Natural killer cell (primary cell): ENCODE results near the gene NT5DC1. TPM values are rescaled to one million over a fixed set of nuclear protein-coding genes. Genes with fewer than 3 reads are reported as not detected.

Source experiments
- ATAC-seq, 3 donors: fragments of 150-1000 bp in 2 of 3; fragments of 200-7000 bp in 1 of 3; cut with Tn5 transposase; 1 replicate in 1 of 3; 2 replicates in 2 of 3; pipeline ENCODE4 v1.10.0; 2021; ENCODE audit warnings: mild to moderate bottlenecking in 2 of 3, moderate library complexity in 2 of 3
- DNase-seq, 2 donors: peaks; one replicate each; pipeline versions ENCODE4 v3.0.0 to v3.0.0-alpha.2; 2013 to 2021; ENCODE audit warnings: mixed read lengths in 1 of 2
- H3K27ac ChIP-seq: one replicate; pipeline ENCODE4 v1.5.1; 2013; ENCODE audit warnings: mild to moderate bottlenecking, low read length
- H3K27me3 ChIP-seq: one replicate; pipeline ENCODE4 v1.6.1; 2013; ENCODE audit warnings: low read length; ENCODE audit not compliant: control insufficient read depth, insufficient read depth
- H3K36me3 ChIP-seq: one replicate; pipeline ENCODE4 v1.6.1; 2013; ENCODE audit warnings: low read length; ENCODE audit not compliant: control insufficient read depth, insufficient read depth
- H3K4me1 ChIP-seq: one replicate; pipeline ENCODE4 v1.6.1; 2013; ENCODE audit warnings: low read length; ENCODE audit not compliant: control insufficient read depth, insufficient read depth
- H3K4me3 ChIP-seq: one replicate; pipeline ENCODE4 v1.5.1; 2013; ENCODE audit warnings: low read length
- H3K9me3 ChIP-seq: one replicate; pipeline ENCODE4 v1.6.1; 2013; ENCODE audit warnings: low read length; ENCODE audit not compliant: control insufficient read depth, insufficient read depth
- H3K27ac Mint-ChIP-seq, 2 donors: one replicate each; pipeline ENCODE4 v1.8.0; 2022; ENCODE audit warnings: mild to moderate bottlenecking in 2 of 2, mixed read lengths in 2 of 2, moderate library complexity in 1 of 2
- H3K27me3 Mint-ChIP-seq, 2 donors: one replicate each; pipeline ENCODE4 v1.8.0; 2022; ENCODE audit warnings: low read depth in 2 of 2, mixed read lengths in 2 of 2
- H3K36me3 Mint-ChIP-seq: one replicate; pipeline ENCODE4 v1.8.0; 2022; ENCODE audit warnings: mixed read lengths
- H3K4me1 Mint-ChIP-seq, 2 donors: one replicate each; pipeline ENCODE4 v1.8.0; 2022; ENCODE audit warnings: mixed read lengths in 2 of 2
- H3K4me3 Mint-ChIP-seq: one replicate; pipeline ENCODE4 v1.8.0; 2022; ENCODE audit warnings: mild to moderate bottlenecking, moderate library complexity, mixed read lengths
- H3K9me3 Mint-ChIP-seq, 2 donors: one replicate each; pipeline ENCODE4 v1.8.0; 2022; ENCODE audit warnings: mixed read lengths in 2 of 2
- WGBS: methylation state at CpG from one replicate; pipeline ENCODE4 v1.1.7; 2013; ENCODE audit warnings: missing lambda C conversion rate; ENCODE audit not compliant: insufficient coverage; 5-methylcytosine and 5-hydroxymethylcytosine counted together
- intact Hi-C: fragments of 100-400 bp; cut with micrococcal nuclease; formaldehyde crosslinking; loops from one replicate; pipeline ENCODE4 v1.14.2; 2022
- total RNA-seq, 4 donors: library from RNA; stranded (reverse); fragments of 120-200 nt in 1 of 4; gene quantifications; one replicate each; pipeline versions ENCODE4 v1.2.3 to v1.2.4, GENCODE V29; 2013 to 2022
- TF ChIP-seq, protein P1 (sequence below): fragments of 200-600 bp; IDR thresholded peaks from one replicate; pipeline ENCODE4 v1.8.0; 2022; ENCODE audit warnings: antibody characterized with exemption

Gene NT5DC1
- total RNA-seq, 3 donors from 2014 or later (not counting 1 experiment from before 2014, with no cell fraction given) = 19.1 to 29.4 (median 20.5) TPM

DNA sequence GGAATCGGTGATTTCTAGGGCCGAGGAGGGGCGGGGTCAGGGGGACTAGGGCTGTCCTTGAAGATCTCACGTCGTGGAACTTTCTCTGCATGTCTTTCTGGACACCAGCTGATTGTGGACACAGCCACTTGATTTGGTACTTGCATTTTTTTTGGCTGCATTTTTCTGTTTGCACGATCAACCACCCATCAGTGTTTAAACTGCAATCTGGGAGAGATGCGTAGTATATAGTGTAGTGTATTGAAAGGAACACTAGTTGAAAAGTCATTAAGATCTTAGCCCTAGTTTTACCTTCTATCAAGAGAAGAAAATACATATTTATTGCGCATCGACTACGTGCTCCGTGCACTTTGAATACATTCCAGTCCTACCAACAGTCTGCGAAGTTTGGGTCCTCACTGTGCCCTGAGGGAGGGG is 657 bp downstream of the NT5DC1 start:
- Histone ChIP-seq H3K4me1 (peaks cover 19% of the 10 kb centered on the region), H3K4me3 (peak overlapping the region; percentile 64), H3K27me3 (no peaks in the 10 kb centered on the region), H3K9me3 (no peaks in the 10 kb centered on the region), H3K36me3 (no peaks in the 10 kb centered on the region), H3K27ac (peak overlapping the region; percentile 81)
- Mint-ChIP-seq H3K27me3 (no peaks in the 10 kb centered on the region), H3K4me1 (peaks cover 37 to 52% of the 10 kb centered on the region in 2 donors), H3K9me3 (no peaks in the 10 kb centered on the region), H3K36me3 (no peaks in the 10 kb centered on the region), H3K27ac (peak overlapping the region; percentile 76 to 89), H3K4me3 (peak overlapping the region; percentile 92)
- WGBS = 0% methylated on average over 11 of the region's 12 CpGs
- DNase-seq (no peak), ATAC-seq (peak in 1 of 3 donors; percentile 0)
- TF ChIP-seq, protein P1, sequence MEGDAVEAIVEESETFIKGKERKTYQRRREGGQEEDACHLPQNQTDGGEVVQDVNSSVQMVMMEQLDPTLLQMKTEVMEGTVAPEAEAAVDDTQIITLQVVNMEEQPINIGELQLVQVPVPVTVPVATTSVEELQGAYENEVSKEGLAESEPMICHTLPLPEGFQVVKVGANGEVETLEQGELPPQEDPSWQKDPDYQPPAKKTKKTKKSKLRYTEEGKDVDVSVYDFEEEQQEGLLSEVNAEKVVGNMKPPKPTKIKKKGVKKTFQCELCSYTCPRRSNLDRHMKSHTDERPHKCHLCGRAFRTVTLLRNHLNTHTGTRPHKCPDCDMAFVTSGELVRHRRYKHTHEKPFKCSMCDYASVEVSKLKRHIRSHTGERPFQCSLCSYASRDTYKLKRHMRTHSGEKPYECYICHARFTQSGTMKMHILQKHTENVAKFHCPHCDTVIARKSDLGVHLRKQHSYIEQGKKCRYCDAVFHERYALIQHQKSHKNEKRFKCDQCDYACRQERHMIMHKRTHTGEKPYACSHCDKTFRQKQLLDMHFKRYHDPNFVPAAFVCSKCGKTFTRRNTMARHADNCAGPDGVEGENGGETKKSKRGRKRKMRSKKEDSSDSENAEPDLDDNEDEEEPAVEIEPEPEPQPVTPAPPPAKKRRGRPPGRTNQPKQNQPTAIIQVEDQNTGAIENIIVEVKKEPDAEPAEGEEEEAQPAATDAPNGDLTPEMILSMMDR = no peak
- intact Hi-C loops = loop anchor here (1.0 to 2.0 kb wide), 2 partner anchors 35 to 469 kb away; partner anchors contain the start of gene RWDD1

DNA sequence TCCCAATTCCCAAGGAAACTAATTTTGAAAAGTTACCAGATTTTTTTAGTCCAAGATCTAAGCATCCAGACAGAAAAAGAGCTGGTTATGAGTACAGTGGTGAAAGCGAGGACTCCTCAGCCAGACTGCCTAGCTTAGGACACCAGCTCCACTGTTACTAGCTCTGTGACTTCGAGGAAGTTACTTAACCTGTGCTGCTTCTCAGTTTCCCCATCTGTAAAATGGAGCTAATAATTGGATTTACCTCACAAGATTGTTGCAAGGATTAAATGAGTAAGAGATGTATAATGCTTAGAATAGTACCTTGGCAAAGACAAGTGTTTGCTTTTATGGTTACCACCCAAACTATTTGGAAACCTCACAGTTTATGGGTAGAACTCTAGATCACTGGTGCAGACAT is 1.1 kb downstream of the NT5DC1 start:
- Histone ChIP-seq H3K4me3 (no peak overlapping the region), H3K4me1 (peaks cover 19% of the 10 kb centered on the region), H3K27me3 (no peaks in the 10 kb centered on the region), H3K9me3 (no peaks in the 10 kb centered on the region), H3K27ac (no peak overlapping the region), H3K36me3 (no peaks in the 10 kb centered on the region)
- DNase-seq = no peak
- no peak for ATAC-seq
- H3K4me1 Mint-ChIP-seq = peaks cover 37 to 52% of the 10 kb centered on the region in 2 donors
- H3K36me3 Mint-ChIP-seq = no peaks in the 10 kb centered on the region
- H3K27ac Mint-ChIP-seq = peak overlapping the region; percentile 76 to 89
- H3K9me3 Mint-ChIP-seq = no peaks in the 10 kb centered on the region
- no peaks in the 10 kb centered on the region for H3K27me3 Mint-ChIP-seq
- WGBS = 89% methylated on average over 2 of the region's 2 CpGs
- peak overlapping the region; percentile 92 for H3K4me3 Mint-ChIP-seq
- intact Hi-C loops = loop anchor here (1.0 to 2.0 kb wide), 2 partner anchors 35 to 469 kb away; partner anchors contain the start of gene RWDD1
- TF ChIP-seq, protein P1 = no peak

GRCh38 chr6:116102873-116103272 is 2.2 kb downstream of the NT5DC1 start:
- Mint-ChIP-seq H3K27me3 (no peaks in the 10 kb centered on the region), H3K9me3 (no peaks in the 10 kb centered on the region), H3K36me3 (no peaks in the 10 kb centered on the region), H3K27ac (peak overlapping the region in 1 of 2 donors; percentile 4), H3K4me3 (peak overlapping the region; percentile 32), H3K4me1 (peaks cover 37 to 52% of the 10 kb centered on the region in 2 donors)
- Histone ChIP-seq H3K9me3 (no peaks in the 10 kb centered on the region), H3K4me1 (peaks cover 19% of the 10 kb centered on the region), H3K27ac (no peak overlapping the region), H3K36me3 (no peaks in the 10 kb centered on the region), H3K4me3 (no peak overlapping the region), H3K27me3 (no peaks in the 10 kb centered on the region)
- 81% methylated on average over 4 of the region's 4 CpGs for WGBS
- ATAC-seq (no peak), DNase-seq (no peak)
- TF ChIP-seq, protein P1 = no peak
- intact Hi-C loops = no loop called here

DNA sequence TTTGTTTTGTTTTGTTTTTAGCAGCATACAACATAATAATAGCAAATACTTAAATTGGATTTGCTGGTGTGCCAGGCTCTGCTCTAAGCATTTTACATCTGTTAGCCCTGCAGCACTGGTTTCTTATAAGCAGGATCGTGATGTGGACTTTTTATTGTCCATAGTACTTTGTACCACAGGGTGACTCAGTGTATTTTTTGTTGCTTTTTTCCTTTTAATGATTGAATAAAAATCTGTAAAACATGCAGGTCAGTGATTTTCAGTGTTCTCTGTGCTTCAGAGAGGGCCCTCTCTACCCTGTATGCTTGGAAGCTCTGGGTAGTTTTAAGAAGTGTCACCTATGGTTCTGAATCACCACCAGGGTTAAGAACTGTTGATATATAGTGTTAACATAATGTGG is 4.0 kb downstream of the NT5DC1 start:
- ATAC-seq (no peak), DNase-seq (no peak)
- Histone ChIP-seq H3K27me3 (no peaks in the 10 kb centered on the region), H3K4me1 (peaks cover 19% of the 10 kb centered on the region), H3K4me3 (no peak overlapping the region), H3K36me3 (peaks cover 15% of the 10 kb centered on the region), H3K9me3 (no peaks in the 10 kb centered on the region), H3K27ac (no peak overlapping the region)
- Mint-ChIP-seq H3K36me3 (peaks cover 6% of the 10 kb centered on the region), H3K4me1 (peaks cover 37 to 52% of the 10 kb centered on the region in 2 donors), H3K27me3 (no peaks in the 10 kb centered on the region), H3K9me3 (no peaks in the 10 kb centered on the region), H3K4me3 (no peak overlapping the region), H3K27ac (no peak overlapping the region)
- 100% methylated on average over 1 of the region's 1 CpG for WGBS
- TF ChIP-seq, protein P1 = no peak
- intact Hi-C loops = no loop called here
